MCF 10A (cell line): ENCODE data around the gene CEP83. TPM values are rescaled to one million over a fixed set of nuclear protein-coding genes. Genes with fewer than 3 reads are reported as not detected.

Experiments used
- BruUV-seq: library from RNA; stranded (reverse); fragments of 400-500 nt; replicated peaks from 2 replicates; lab custom pipeline; 2021; lab: Mats Ljungman, UMichigan
- CTCF ChIA-PET: fragments of 300-600 bp; sonication (Branson Sonifier 250); formaldehyde crosslinking; extraction: SDS; loops from one replicate; lab custom pipeline; 2021; ENCODE audit warnings: antibody characterized with exemption, inconsistent platforms; lab: Yijun Ruan, JAX
- POLR2A ChIA-PET: fragments of 300-600, 350-650 bp; sonication (Branson Sonifier 250); formaldehyde crosslinking; extraction: SDS; loops from one replicate; lab custom pipeline; 2020; ENCODE audit warnings: antibody characterized with exemption, inconsistent platforms; lab: Yijun Ruan, JAX
- DNase-seq: peaks from one replicate; pipeline ENCODE4 v3.0.0-alpha.2; 2018; ENCODE audit not compliant: unreplicated experiment
- H3K27ac Mint-ChIP-seq: one replicate; pipeline ENCODE4 v1.8.0; 2022; ENCODE audit warnings: mild to moderate bottlenecking, low read depth, mixed read lengths; ENCODE audit not compliant: unreplicated experiment
- H3K27me3 Mint-ChIP-seq: one replicate; pipeline ENCODE4 v1.8.0; 2022; ENCODE audit warnings: mixed read lengths; ENCODE audit not compliant: insufficient read depth, unreplicated experiment
- H3K36me3 Mint-ChIP-seq: one replicate; pipeline ENCODE4 v1.8.0; 2022; ENCODE audit warnings: mild to moderate bottlenecking, moderate library complexity, mixed read lengths; ENCODE audit not compliant: insufficient read depth, unreplicated experiment
- H3K4me1 Mint-ChIP-seq: one replicate; pipeline ENCODE4 v1.8.0; 2022; ENCODE audit warnings: mixed read lengths; ENCODE audit not compliant: insufficient read depth, unreplicated experiment
- H3K4me3 Mint-ChIP-seq: one replicate; pipeline ENCODE4 v1.8.0; 2022; ENCODE audit warnings: mild to moderate bottlenecking, moderate library complexity, mixed read lengths; ENCODE audit not compliant: unreplicated experiment
- H3K9me3 Mint-ChIP-seq: one replicate; pipeline ENCODE4 v1.8.0; 2022; ENCODE audit warnings: mixed read lengths; ENCODE audit not compliant: unreplicated experiment
- intact Hi-C: fragments of 100-400 bp; cut with micrococcal nuclease; formaldehyde crosslinking; loops from 2 replicates; pipeline ENCODE4 v1.14.1; 2022
- total RNA-seq: library from RNA; stranded (reverse); gene quantifications from 2 replicates; pipeline ENCODE4 v1.2.3, GENCODE V29; 2022
- TF ChIP-seq, protein P1 (sequence below): fragments of 200-600 bp; IDR thresholded peaks from one replicate; pipeline ENCODE4 v1.8.0; 2022; ENCODE audit warnings: antibody characterized with exemption, mild to moderate bottlenecking; ENCODE audit not compliant: unreplicated experiment

Gene CEP83
- total RNA-seq, 1 experiment from 2014 or later = 28.1 TPM

DNA sequence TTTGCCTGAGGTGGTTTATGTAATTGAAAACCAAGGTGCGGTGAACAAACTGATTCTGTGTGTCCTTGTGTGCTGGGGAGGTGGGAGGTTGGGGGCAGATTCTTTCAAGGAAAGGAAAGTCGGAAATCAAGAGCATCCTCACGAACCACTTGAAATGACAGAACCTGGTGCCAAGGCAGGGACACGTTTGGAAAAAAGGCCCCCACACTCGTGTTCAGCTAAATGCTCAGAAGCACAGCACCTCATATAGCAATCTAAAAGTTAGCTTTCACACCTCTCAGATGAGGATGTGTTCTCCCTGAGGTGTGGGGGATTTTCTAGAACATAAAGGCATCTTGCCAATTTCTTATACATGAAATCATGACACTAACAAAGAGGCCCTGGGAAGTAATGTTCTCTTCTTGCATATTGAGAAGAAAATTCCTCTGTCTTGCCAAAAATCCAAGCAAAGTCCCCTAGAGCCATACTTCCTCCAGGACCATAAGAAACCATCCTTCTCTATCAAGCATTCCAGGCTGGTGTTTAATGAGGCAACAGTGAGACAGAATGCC is 191.7 kb downstream of the CEP83 start:
- intact Hi-C loops = loop anchor here (10.0 kb wide), 1 partner anchor 133 kb away; no protein-coding TSS in a partner anchor
- peaks cover 4% of the 10 kb centered on the region for H3K4me1 Mint-ChIP-seq
- no peak overlapping the region for H3K27ac Mint-ChIP-seq
- no peak for DNase-seq
- TF ChIP-seq, protein P1, sequence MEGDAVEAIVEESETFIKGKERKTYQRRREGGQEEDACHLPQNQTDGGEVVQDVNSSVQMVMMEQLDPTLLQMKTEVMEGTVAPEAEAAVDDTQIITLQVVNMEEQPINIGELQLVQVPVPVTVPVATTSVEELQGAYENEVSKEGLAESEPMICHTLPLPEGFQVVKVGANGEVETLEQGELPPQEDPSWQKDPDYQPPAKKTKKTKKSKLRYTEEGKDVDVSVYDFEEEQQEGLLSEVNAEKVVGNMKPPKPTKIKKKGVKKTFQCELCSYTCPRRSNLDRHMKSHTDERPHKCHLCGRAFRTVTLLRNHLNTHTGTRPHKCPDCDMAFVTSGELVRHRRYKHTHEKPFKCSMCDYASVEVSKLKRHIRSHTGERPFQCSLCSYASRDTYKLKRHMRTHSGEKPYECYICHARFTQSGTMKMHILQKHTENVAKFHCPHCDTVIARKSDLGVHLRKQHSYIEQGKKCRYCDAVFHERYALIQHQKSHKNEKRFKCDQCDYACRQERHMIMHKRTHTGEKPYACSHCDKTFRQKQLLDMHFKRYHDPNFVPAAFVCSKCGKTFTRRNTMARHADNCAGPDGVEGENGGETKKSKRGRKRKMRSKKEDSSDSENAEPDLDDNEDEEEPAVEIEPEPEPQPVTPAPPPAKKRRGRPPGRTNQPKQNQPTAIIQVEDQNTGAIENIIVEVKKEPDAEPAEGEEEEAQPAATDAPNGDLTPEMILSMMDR = no peak
- H3K4me3 Mint-ChIP-seq = no peak overlapping the region
- no peaks in the 10 kb centered on the region for H3K9me3 Mint-ChIP-seq
- H3K27me3 Mint-ChIP-seq = no peaks in the 10 kb centered on the region
- BruUV-seq = no TSS peak
- H3K36me3 Mint-ChIP-seq = peaks cover 11% of the 10 kb centered on the region
- ChIA-PET POLR2A (no interaction called here), CTCF (no interaction called here)

DNA sequence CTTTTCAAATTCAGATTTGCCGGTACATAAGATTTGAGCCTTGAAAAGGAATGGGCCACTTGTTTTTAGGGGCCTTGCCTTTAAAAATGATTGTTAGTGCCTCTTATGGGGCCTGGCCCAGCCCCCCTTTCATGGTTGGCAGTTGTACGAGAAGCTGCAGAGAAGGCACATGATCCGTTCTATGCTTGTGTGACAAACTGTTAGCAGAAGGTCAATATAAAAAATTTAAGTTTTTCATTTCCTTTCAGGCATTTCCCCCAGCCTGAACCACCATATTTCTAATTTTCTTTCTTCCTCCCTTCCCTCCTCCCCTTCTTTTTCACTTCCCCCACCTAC is 192.2 kb downstream of the CEP83 start:
- TF ChIP-seq, protein P1 = no peak
- Mint-ChIP-seq H3K27me3 (no peaks in the 10 kb centered on the region), H3K4me3 (no peak overlapping the region), H3K36me3 (peaks cover 8% of the 10 kb centered on the region), H3K4me1 (peaks cover 7% of the 10 kb centered on the region), H3K9me3 (no peaks in the 10 kb centered on the region), H3K27ac (no peak overlapping the region)
- POLR2A ChIA-PET = no interaction called here
- intact Hi-C loops = loop anchor here (10.0 kb wide), 1 partner anchor 133 kb away; no protein-coding TSS in a partner anchor
- no TSS peak for BruUV-seq
- no peak for DNase-seq
- CTCF ChIA-PET = no interaction called here

DNA sequence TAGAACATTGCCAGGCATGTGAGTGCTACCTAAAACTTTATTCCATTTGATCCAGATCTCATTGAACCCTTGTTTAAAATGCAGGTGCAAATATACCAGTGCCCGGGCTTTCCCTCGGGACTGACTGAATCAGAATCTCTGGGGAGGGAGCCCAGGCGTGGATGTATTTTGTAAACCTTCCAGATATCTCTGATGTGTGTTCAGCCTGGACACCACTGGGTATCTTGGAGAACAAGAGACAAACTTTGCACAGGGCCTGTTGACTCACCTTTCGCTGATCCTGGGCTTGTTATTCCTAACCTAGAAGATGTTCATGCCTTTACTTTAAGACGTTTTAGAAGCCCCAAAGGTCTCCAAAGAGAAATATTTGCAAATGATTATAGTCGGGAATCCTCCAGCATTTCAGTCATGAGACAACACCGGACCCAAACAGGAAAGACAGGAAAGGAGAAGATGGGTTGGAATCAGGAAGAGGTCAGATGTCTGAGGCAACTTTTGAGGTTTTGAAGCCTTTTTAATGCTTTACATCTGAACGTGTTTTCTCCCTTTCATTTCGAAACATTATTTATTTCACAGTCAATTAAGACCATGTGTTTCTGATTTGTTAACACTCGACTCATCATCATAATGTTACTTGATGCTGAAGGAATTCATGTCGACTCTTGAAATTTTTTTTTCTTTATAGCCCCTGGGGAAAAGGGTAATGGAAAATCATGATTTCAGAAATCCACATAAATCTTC is 192.7 kb downstream of the CEP83 start:
- POLR2A ChIA-PET = no interaction called here
- CTCF ChIA-PET = interaction anchor here (1.1 kb wide), 1 partner anchor 132 kb away, joined by 3 read pairs; no protein-coding TSS in a partner anchor
- no peak overlapping the region for H3K4me3 Mint-ChIP-seq
- intact Hi-C loops = loop anchor here (10.0 kb wide), 1 partner anchor 132 kb away; no protein-coding TSS in a partner anchor
- no peaks in the 10 kb centered on the region for H3K9me3 Mint-ChIP-seq
- H3K27ac Mint-ChIP-seq = no peak overlapping the region
- DNase-seq = no peak
- TF ChIP-seq, protein P1 = no peak
- peaks cover 6% of the 10 kb centered on the region for H3K36me3 Mint-ChIP-seq
- peaks cover 12% of the 10 kb centered on the region for H3K4me1 Mint-ChIP-seq
- no peaks in the 10 kb centered on the region for H3K27me3 Mint-ChIP-seq
- BruUV-seq = no TSS peak

DNA sequence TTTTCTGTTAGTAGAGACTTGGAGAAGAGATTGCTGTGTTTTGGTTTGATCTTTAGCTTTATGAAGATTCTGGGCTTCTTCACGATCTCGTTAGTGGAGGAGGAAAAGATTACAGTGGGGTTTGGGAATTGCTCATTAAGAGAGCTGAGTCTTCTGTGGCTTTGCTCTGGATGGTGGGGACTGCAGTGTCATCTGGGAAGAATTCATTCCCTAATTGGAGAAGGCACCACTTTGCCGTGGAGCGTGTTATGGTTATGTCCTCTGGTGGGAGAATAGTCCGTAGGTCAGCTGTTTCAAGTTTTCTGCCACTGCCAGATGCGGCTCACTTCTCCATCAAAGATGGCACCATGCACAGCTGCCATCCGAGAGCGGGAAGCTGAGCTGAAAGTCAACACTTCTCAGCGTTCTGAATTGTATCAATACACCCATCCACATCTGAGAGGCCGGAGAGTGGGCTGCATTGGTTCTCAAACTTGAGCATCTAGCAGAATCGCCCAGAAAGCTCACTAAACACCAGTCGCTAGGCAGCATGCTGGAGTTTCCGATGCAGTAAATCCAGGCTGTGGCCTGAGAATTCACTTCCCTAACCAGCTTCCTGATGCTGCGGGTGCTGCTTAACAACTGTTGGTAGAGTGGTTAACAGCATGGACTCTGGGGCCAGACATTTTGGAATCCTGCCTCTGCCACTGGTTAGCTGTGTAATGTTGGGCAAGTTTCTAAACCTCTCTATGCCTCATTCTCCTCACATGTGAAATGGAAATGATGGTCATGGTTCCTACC is 193.5 kb downstream of the CEP83 start:
- DNase-seq = no peak
- intact Hi-C loops = loop anchor here (10.0 kb wide), 1 partner anchor 131 kb away; no protein-coding TSS in a partner anchor
- H3K27me3 Mint-ChIP-seq = no peaks in the 10 kb centered on the region
- TF ChIP-seq, protein P1 = no peak
- H3K4me3 Mint-ChIP-seq = no peak overlapping the region
- peaks cover 13% of the 10 kb centered on the region for H3K4me1 Mint-ChIP-seq
- ChIA-PET POLR2A (no interaction called here), CTCF (interaction anchor here (1.1 kb wide), 1 partner anchor 132 kb away, joined by 3 read pairs; no protein-coding TSS in a partner anchor)
- H3K27ac Mint-ChIP-seq = no peak overlapping the region
- BruUV-seq = no TSS peak
- peaks cover 6% of the 10 kb centered on the region for H3K36me3 Mint-ChIP-seq
- H3K9me3 Mint-ChIP-seq = no peaks in the 10 kb centered on the region
